ENCODE measurements around the gene TBCB.

DNA sequence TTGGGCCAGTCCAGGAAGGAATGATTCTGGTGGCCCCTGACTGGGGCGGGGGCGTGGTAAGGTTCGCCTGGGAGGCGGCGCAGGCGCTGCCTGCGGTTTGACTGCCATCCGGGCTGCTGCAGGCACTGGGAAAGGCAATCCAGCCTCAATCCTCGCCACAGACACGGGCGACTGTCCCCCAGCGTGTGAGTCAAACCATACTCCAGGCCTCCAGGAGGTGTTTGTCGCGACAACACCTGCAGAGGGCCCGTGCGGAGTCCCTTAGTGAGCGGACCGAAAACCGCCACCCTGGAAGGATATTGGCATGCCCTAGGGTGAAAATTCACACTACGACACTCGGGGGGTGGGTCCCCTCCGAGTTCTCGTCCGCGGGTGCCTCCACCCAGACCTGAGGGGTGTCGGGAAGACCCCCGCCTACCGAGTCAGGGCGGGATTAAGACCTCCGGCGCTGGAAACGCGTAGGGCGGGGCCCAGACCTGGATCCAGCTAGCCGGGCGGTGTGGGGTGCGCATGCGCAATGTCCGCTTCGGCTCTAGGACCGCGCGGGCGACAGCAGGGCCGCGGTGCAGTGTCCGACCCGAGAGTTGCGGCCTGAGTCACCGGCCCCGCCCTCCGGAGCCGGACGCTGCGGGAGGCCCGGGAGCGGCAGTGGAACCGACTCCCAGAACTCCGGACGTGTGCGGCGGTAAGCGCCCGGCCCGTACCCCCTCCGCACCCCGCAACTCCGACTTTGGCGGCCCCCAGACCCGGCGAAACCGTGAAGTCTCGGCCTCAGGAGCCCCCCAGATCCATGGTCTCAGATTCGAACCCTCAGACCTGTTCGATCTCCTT, 24.4 kb downstream of the TBCB start, which contains the start of gene CAPNS1:
- TF ChIP-seq, protein P1, sequence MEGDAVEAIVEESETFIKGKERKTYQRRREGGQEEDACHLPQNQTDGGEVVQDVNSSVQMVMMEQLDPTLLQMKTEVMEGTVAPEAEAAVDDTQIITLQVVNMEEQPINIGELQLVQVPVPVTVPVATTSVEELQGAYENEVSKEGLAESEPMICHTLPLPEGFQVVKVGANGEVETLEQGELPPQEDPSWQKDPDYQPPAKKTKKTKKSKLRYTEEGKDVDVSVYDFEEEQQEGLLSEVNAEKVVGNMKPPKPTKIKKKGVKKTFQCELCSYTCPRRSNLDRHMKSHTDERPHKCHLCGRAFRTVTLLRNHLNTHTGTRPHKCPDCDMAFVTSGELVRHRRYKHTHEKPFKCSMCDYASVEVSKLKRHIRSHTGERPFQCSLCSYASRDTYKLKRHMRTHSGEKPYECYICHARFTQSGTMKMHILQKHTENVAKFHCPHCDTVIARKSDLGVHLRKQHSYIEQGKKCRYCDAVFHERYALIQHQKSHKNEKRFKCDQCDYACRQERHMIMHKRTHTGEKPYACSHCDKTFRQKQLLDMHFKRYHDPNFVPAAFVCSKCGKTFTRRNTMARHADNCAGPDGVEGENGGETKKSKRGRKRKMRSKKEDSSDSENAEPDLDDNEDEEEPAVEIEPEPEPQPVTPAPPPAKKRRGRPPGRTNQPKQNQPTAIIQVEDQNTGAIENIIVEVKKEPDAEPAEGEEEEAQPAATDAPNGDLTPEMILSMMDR (IDR thresholded peaks at IDR 0.05; ENCODE audit: low read length) = peak; percentile 33; the same call in 1 of the 2 replicates
- no peak for TF ChIP-seq EZH2 (IDR thresholded peaks at IDR 0.05; ENCODE audit: borderline replicate concordance, low read length)
